ELF-1 (cell line): ENCODE data around the gene SPRR2E.
"Not testable (repeated sequence)": the region's sequence is repeated elsewhere in the genome, so short reads cannot be mapped to it uniquely, and the experiment has no call there.

ENCODE experiments used
- DNase-seq: peaks from one replicate; pipeline ENCODE4 v3.0.0-alpha.2; 2016; ENCODE audit warnings: low read depth, low spot score

The SPRR2E gene

GRCh38 chr1:153070243-153070642 lies 24.1 kb downstream of the SPRR2E start:
- DNase-seq, result no peak

GRCh38 chr1:153058826-153059784 lies 35.2 kb downstream of the SPRR2E start:
- DNase-seq, result no peak

GRCh38 chr1:153058154-153058553 lies 36.2 kb downstream of the SPRR2E start:
- DNase-seq, result no peak

- no peak for DNase-seq
Measured at GRCh38 chr1:153057375-153057774, 37.0 kb downstream of the SPRR2E start, which contains the start of gene SPRR2A. TSS of gene SPRR2A (minus strand) at chr1:153057512. CDS start at chr1:153056735, 777 bp downstream.

- not testable (repeated sequence) for DNase-seq
Measured at GRCh38 chr1:153056111-153056510, 38.2 kb downstream of the SPRR2E start.

GRCh38 chr1:153049211-153049610 lies 45.1 kb downstream of the SPRR2E start:
- DNase-seq, result no peak
